ENCODE results near the gene CAMK1G.

Gene CAMK1G

GRCh38 chr1:209565759-209566678 is 17.5 kb upstream of the CAMK1G start:
- Histone ChIP-seq H3K4me3 (ENCODE audit: low read depth, low read length) (no peak overlapping the region), H3K27ac (ENCODE audit: low read depth, low read length) (no peak overlapping the region), H3K36me3 (ENCODE audit: insufficient read depth, low read length) (no peaks in the 10 kb centered on the region), H3K27me3 (ENCODE audit: insufficient read depth, low read length) (peaks cover 10% of the 10 kb centered on the region), H3K79me2 (ENCODE audit: control insufficient read depth, insufficient read depth, low read length, unreplicated experiment) (no peaks in the 10 kb centered on the region), H3K4me1 (ENCODE audit: control insufficient read depth, insufficient read depth, low read length, unreplicated experiment) (peaks cover 5% of the 10 kb centered on the region), H2AFZ (ENCODE audit: low read length, unreplicated experiment) (peak overlapping the region; percentile 23)

DNA sequence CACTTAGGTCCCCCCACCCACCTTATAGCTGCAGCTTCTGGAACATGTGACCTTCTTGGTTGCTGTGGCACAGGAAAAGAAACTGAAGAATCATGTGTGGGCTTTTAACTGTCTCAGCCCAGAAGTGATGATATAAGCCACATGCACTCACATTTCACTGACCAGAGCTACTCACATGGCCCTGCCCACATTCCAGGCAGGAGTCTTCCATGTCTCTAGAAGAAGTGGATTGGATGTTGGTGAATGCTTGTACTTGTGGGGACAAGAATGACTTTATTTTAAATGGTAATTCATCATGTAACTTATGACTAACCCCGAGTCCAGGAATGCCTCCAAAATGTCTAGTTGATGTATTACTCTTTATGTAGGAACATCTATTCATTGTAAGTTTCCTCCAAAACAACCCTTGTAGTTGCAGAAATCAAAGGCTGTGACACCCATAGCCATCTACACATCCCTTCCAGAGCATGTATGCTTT is 15.8 kb upstream of the CAMK1G start:
- H3K4me3 ChIP-seq (ENCODE audit: low read depth, low read length) = no peak overlapping the region
- H2AFZ ChIP-seq (ENCODE audit: low read length, unreplicated experiment) = no peak overlapping the region
- no peaks in the 10 kb centered on the region for H3K36me3 ChIP-seq (ENCODE audit: insufficient read depth, low read length)
- H3K27ac ChIP-seq (ENCODE audit: low read depth, low read length) = no peak overlapping the region
- peaks cover 26% of the 10 kb centered on the region for H3K27me3 ChIP-seq (ENCODE audit: insufficient read depth, low read length)
- H3K79me2 ChIP-seq (ENCODE audit: control insufficient read depth, insufficient read depth, low read length, unreplicated experiment) = no peaks in the 10 kb centered on the region
- peaks cover 5% of the 10 kb centered on the region for H3K4me1 ChIP-seq (ENCODE audit: control insufficient read depth, insufficient read depth, low read length, unreplicated experiment)

GRCh38 chr1:209569455-209570207 is 13.9 kb upstream of the CAMK1G start:
- H2AFZ ChIP-seq (ENCODE audit: low read length, unreplicated experiment) = peak overlapping the region; percentile 60
- H3K4me1 ChIP-seq (ENCODE audit: control insufficient read depth, insufficient read depth, low read length, unreplicated experiment) = peaks cover 5% of the 10 kb centered on the region
- peaks cover 41% of the 10 kb centered on the region for H3K27me3 ChIP-seq (ENCODE audit: insufficient read depth, low read length)
- peak overlapping the region; percentile 28; the same call in 1 of the 2 replicates for H3K4me3 ChIP-seq (ENCODE audit: low read depth, low read length)
- H3K79me2 ChIP-seq (ENCODE audit: control insufficient read depth, insufficient read depth, low read length, unreplicated experiment) = no peaks in the 10 kb centered on the region
- no peak overlapping the region for H3K27ac ChIP-seq (ENCODE audit: low read depth, low read length)
- H3K36me3 ChIP-seq (ENCODE audit: insufficient read depth, low read length) = no peaks in the 10 kb centered on the region

GRCh38 chr1:209570743-209571142 is 12.8 kb upstream of the CAMK1G start:
- peaks cover 5% of the 10 kb centered on the region for H3K4me1 ChIP-seq (ENCODE audit: control insufficient read depth, insufficient read depth, low read length, unreplicated experiment)
- H3K4me3 ChIP-seq (ENCODE audit: low read depth, low read length) = no peak overlapping the region
- no peaks in the 10 kb centered on the region for H3K79me2 ChIP-seq (ENCODE audit: control insufficient read depth, insufficient read depth, low read length, unreplicated experiment)
- H3K27me3 ChIP-seq (ENCODE audit: insufficient read depth, low read length) = peaks cover 49% of the 10 kb centered on the region
- H3K36me3 ChIP-seq (ENCODE audit: insufficient read depth, low read length) = no peaks in the 10 kb centered on the region
- no peak overlapping the region for H3K27ac ChIP-seq (ENCODE audit: low read depth, low read length)
- H2AFZ ChIP-seq (ENCODE audit: low read length, unreplicated experiment) = no peak overlapping the region

DNA sequence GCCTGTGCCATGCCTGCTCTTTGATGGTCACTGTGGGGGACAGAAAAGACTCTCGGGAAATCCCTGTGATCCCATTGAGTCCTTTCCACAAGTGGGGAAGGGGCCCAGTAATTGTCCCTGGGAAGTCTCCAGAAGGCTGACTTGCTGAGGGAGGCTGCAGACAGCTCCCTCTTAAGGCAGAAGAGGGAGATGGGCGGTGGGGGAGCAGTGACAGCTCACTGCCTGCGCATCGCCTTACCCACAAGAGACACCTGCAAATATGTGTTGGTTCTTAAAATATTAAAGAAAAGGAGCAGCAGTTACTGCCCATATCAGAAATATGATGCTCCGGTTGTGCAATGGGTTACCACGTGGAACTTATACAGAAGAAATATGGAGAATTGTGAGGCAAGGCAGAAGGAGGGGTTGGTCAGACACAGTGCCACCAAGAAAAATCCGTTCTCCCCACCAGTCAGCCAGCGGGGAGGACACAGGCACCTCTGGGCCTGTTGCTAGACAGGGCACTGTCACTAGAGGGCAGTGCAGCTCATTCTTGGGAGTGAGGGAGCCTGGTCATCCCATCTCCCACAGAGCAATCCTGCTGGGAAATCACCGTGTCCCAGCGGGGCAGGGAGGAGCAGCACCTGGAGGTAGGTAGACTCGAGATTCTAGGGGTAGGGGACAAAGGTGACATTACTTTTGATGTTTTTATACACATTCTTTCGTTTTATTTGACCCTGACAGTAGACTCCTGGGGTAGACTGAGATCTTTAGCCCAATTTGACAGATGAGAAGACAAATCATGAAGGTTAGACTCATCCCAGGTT is 6.9 kb upstream of the CAMK1G start:
- Histone ChIP-seq H2AFZ (ENCODE audit: low read length, unreplicated experiment) (no peak overlapping the region), H3K27ac (ENCODE audit: low read depth, low read length) (peak overlapping the region; percentile 43; the same call in 1 of the 2 replicates), H3K27me3 (ENCODE audit: insufficient read depth, low read length) (peaks cover 40% of the 10 kb centered on the region), H3K36me3 (ENCODE audit: insufficient read depth, low read length) (no peaks in the 10 kb centered on the region), H3K4me3 (ENCODE audit: low read depth, low read length) (no peak overlapping the region), H3K4me1 (ENCODE audit: control insufficient read depth, insufficient read depth, low read length, unreplicated experiment) (peaks cover 8% of the 10 kb centered on the region), H3K79me2 (ENCODE audit: control insufficient read depth, insufficient read depth, low read length, unreplicated experiment) (no peaks in the 10 kb centered on the region)

DNA sequence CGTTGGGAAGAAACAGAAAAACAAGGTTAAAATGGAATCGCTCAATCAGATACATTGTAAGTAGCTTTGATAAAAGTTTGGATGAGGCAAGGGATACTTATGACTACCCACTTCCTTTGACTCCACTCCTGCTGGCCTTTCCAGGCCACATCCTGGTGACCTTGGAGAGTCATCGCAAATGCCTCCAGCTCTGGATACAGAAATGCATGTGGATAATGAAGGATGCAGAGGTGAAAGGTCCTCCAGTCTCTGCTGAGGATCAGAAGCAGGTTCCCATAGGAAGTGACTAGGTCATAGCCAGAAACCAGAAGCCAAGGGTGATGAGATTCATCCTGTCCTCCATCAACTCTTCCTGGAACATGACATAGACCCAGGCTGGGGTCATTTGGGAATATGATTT is 6.2 kb upstream of the CAMK1G start:
- peaks cover 36% of the 10 kb centered on the region for H3K27me3 ChIP-seq (ENCODE audit: insufficient read depth, low read length)
- peaks cover 8% of the 10 kb centered on the region for H3K4me1 ChIP-seq (ENCODE audit: control insufficient read depth, insufficient read depth, low read length, unreplicated experiment)
- H3K79me2 ChIP-seq (ENCODE audit: control insufficient read depth, insufficient read depth, low read length, unreplicated experiment) = no peaks in the 10 kb centered on the region
- no peak overlapping the region for H2AFZ ChIP-seq (ENCODE audit: low read length, unreplicated experiment)
- H3K4me3 ChIP-seq (ENCODE audit: low read depth, low read length) = no peak overlapping the region
- H3K27ac ChIP-seq (ENCODE audit: low read depth, low read length) = peak overlapping the region; percentile 43; the same call in 1 of the 2 replicates
- no peaks in the 10 kb centered on the region for H3K36me3 ChIP-seq (ENCODE audit: insufficient read depth, low read length)

- H3K4me1 ChIP-seq (ENCODE audit: control insufficient read depth, insufficient read depth, low read length, unreplicated experiment) = peaks cover 12% of the 10 kb centered on the region
Measured at GRCh38 chr1:209580577-209580976, 2.9 kb upstream of the CAMK1G start.

GRCh38 chr1:209584231-209584672 is 738 bp downstream of the CAMK1G start:
- Histone ChIP-seq H3K4me1 (ENCODE audit: control insufficient read depth, insufficient read depth, low read length, unreplicated experiment) (peaks cover 4% of the 10 kb centered on the region), H2AFZ (ENCODE audit: low read length, unreplicated experiment) (no peak overlapping the region), H3K79me2 (ENCODE audit: control insufficient read depth, insufficient read depth, low read length, unreplicated experiment) (no peaks in the 10 kb centered on the region), H3K27me3 (ENCODE audit: insufficient read depth, low read length) (peaks cover 43% of the 10 kb centered on the region), H3K27ac (ENCODE audit: low read depth, low read length) (no peak overlapping the region), H3K4me3 (ENCODE audit: low read depth, low read length) (no peak overlapping the region), H3K36me3 (ENCODE audit: insufficient read depth, low read length) (no peaks in the 10 kb centered on the region)

More at GRCh38 chr1:209580577-209580976, 2.9 kb upstream of the CAMK1G start:
- no peak overlapping the region for H3K4me3 ChIP-seq (ENCODE audit: low read depth, low read length)
- no peak overlapping the region for H3K27ac ChIP-seq (ENCODE audit: low read depth, low read length)
- H2AFZ ChIP-seq (ENCODE audit: low read length, unreplicated experiment) = no peak overlapping the region
- no peaks in the 10 kb centered on the region for H3K79me2 ChIP-seq (ENCODE audit: control insufficient read depth, insufficient read depth, low read length, unreplicated experiment)
- no peaks in the 10 kb centered on the region for H3K36me3 ChIP-seq (ENCODE audit: insufficient read depth, low read length)
- peaks cover 37% of the 10 kb centered on the region for H3K27me3 ChIP-seq (ENCODE audit: insufficient read depth, low read length)

- H3K4me3 ChIP-seq (ENCODE audit: low read depth, low read length) = 0 out of 2 replicates have a peak overlapping the region, but pooled peaks have one; percentile 1
- H2AFZ ChIP-seq (ENCODE audit: low read length, unreplicated experiment) = no peak overlapping the region
- peaks cover 43% of the 10 kb centered on the region for H3K27me3 ChIP-seq (ENCODE audit: insufficient read depth, low read length)
Measured at GRCh38 chr1:209585197-209585596, 1.7 kb downstream of the CAMK1G start.

GRCh38 chr1:209585672-209586071 is 2.2 kb downstream of the CAMK1G start:
- Histone ChIP-seq H3K27me3 (ENCODE audit: insufficient read depth, low read length) (peaks cover 43% of the 10 kb centered on the region), H2AFZ (ENCODE audit: low read length, unreplicated experiment) (no peak overlapping the region), H3K27ac (ENCODE audit: low read depth, low read length) (no peak overlapping the region), H3K4me1 (ENCODE audit: control insufficient read depth, insufficient read depth, low read length, unreplicated experiment) (peaks cover 8% of the 10 kb centered on the region), H3K79me2 (ENCODE audit: control insufficient read depth, insufficient read depth, low read length, unreplicated experiment) (no peaks in the 10 kb centered on the region), H3K36me3 (ENCODE audit: insufficient read depth, low read length) (no peaks in the 10 kb centered on the region), H3K4me3 (ENCODE audit: low read depth, low read length) (0 out of 2 replicates have a peak overlapping the region, but pooled peaks have one; percentile 1)

More at GRCh38 chr1:209585197-209585596, 1.7 kb downstream of the CAMK1G start:
- no peaks in the 10 kb centered on the region for H3K79me2 ChIP-seq (ENCODE audit: control insufficient read depth, insufficient read depth, low read length, unreplicated experiment)
- H3K36me3 ChIP-seq (ENCODE audit: insufficient read depth, low read length) = no peaks in the 10 kb centered on the region
- H3K27ac ChIP-seq (ENCODE audit: low read depth, low read length) = no peak overlapping the region
- peaks cover 8% of the 10 kb centered on the region for H3K4me1 ChIP-seq (ENCODE audit: control insufficient read depth, insufficient read depth, low read length, unreplicated experiment)
